IMR-90 (cell line): ENCODE measurements around the gene TEAD4. TPM values are rescaled to one million over a fixed set of nuclear protein-coding genes. Genes with fewer than 3 reads are reported as not detected.

Experiments used
- ATAC-seq: fragments of 200-7000 bp; cut with Tn5 transposase; 2 replicates; pipeline ENCODE4 v1.9.1; 2020; ENCODE audit warnings: low read depth, mild to moderate bottlenecking, moderate library complexity
- BruUV-seq: library from RNA; stranded (reverse); fragments of 400-500 nt; replicated peaks from 2 replicates; lab custom pipeline; 2021; lab: Mats Ljungman, UMichigan
- CTCF ChIA-PET: fragments of 300-600 bp; formaldehyde crosslinking; extraction: SDS; loops from one replicate; lab custom pipeline; 2021; ENCODE audit warnings: antibody characterized with exemption; lab: Yijun Ruan, JAX
- POLR2A ChIA-PET: fragments of 300-600 bp; sonication (Branson Sonifier 250); formaldehyde crosslinking; loops from one replicate; lab custom pipeline; 2022; ENCODE audit warnings: antibody characterized with exemption; ENCODE audit not compliant: unreplicated experiment; lab: Charles Lee
- DNase-seq: peaks from one replicate; pipeline ENCODE4 v3.0.0; 2013
- H2AFZ ChIP-seq: replicated peaks from 2 replicates; pipeline ENCODE3; 2013; ENCODE audit warnings: low read length, mild to moderate bottlenecking; ENCODE audit not compliant: poor library complexity
- H2AK5ac ChIP-seq: 2 replicates; pipeline ENCODE4 v1.6.1; 2013; ENCODE audit warnings: low read depth, low read length, inconsistent platforms
- H2AK9ac ChIP-seq: replicated peaks from 2 replicates; pipeline ENCODE3; 2013; ENCODE audit warnings: mild to moderate bottlenecking, low read depth, low read length, moderate library complexity; ENCODE audit not compliant: poor library complexity
- H2BK120ac ChIP-seq: 2 replicates; pipeline ENCODE4 v1.6.1; 2013; ENCODE audit warnings: low read depth, low read length, inconsistent platforms
- H2BK15ac ChIP-seq: 3 replicates; pipeline ENCODE4 v1.6.1; 2013; ENCODE audit warnings: low read depth, low read length, inconsistent platforms
- H2BK20ac ChIP-seq: 2 replicates; pipeline ENCODE4 v1.6.1; 2013; ENCODE audit warnings: low read depth, mild to moderate bottlenecking, inconsistent platforms, low read length, moderate library complexity
- H2BK5ac ChIP-seq: 2 replicates; pipeline ENCODE4 v1.6.1; 2013; ENCODE audit warnings: mild to moderate bottlenecking, low read depth, low read length, inconsistent platforms; ENCODE audit not compliant: poor library complexity, severe bottlenecking
- H3K14ac ChIP-seq: replicated peaks from 2 replicates; pipeline ENCODE4 v1.6.1; 2013; ENCODE audit warnings: low read depth, low read length, inconsistent platforms
- H3K18ac ChIP-seq: 2 replicates; pipeline ENCODE4 v1.6.1; 2013; ENCODE audit warnings: low read depth, low read length, control low read depth
- H3K23ac ChIP-seq: 2 replicates; pipeline ENCODE4 v1.6.1; 2013; ENCODE audit warnings: low read depth, low read length, inconsistent platforms
- H3K27ac ChIP-seq: 2 replicates; pipeline ENCODE4 v1.5.1; 2013; ENCODE audit warnings: mild to moderate bottlenecking, control low read depth, low read length; ENCODE audit not compliant: insufficient read depth
- H3K27me3 ChIP-seq: 2 replicates; pipeline ENCODE4 v1.6.1; 2013; ENCODE audit warnings: low read length; ENCODE audit not compliant: control insufficient read depth, insufficient read depth
- H3K36me3 ChIP-seq: 2 replicates; pipeline ENCODE4 v1.6.1; 2013; ENCODE audit warnings: low read length, mixed read lengths; ENCODE audit not compliant: control insufficient read depth, insufficient read depth
- H3K4ac ChIP-seq: 2 replicates; pipeline ENCODE4 v1.6.1; 2013; ENCODE audit warnings: low read depth, low read length, inconsistent platforms
- H3K4me1 ChIP-seq: 2 replicates; pipeline ENCODE4 v1.6.1; 2013; ENCODE audit warnings: low read length, mixed read lengths; ENCODE audit not compliant: control insufficient read depth, insufficient read depth
- H3K4me2 ChIP-seq: 2 replicates; pipeline ENCODE4 v1.6.1; 2013; ENCODE audit warnings: low read depth, mild to moderate bottlenecking, control low read depth, low read length, moderate library complexity
- H3K4me3 ChIP-seq: 2 replicates; pipeline ENCODE4 v1.5.1; 2013; ENCODE audit warnings: low read depth, mild to moderate bottlenecking, control low read depth, low read length, moderate library complexity; ENCODE audit not compliant: insufficient read depth
- H3K56ac ChIP-seq: 2 replicates; pipeline ENCODE4 v1.6.1; 2013; ENCODE audit warnings: low read length, inconsistent platforms; ENCODE audit not compliant: insufficient read depth; ENCODE audit errors: extremely low read depth
- H3K79me1 ChIP-seq, 2 experiments: 2 replicates each; pipeline ENCODE4 v1.6.1; 2013; ENCODE audit warnings: low read length in 2 of 2, inconsistent platforms in 1 of 2, low read depth in 1 of 2
- H3K9ac ChIP-seq: 2 replicates; pipeline ENCODE4 v1.6.1; 2013; ENCODE audit warnings: low read depth, low read length, control low read depth
- H3K9me1 ChIP-seq: 2 replicates; pipeline ENCODE4 v1.6.1; 2013; ENCODE audit warnings: low read length, inconsistent platforms; ENCODE audit not compliant: insufficient read depth
- H3K9me3 ChIP-seq: 2 replicates; pipeline ENCODE4 v1.6.1; 2013; ENCODE audit warnings: low read length; ENCODE audit not compliant: control insufficient read depth, insufficient read depth
- H4K20me1 ChIP-seq: 2 replicates; pipeline ENCODE4 v1.6.1; 2013; ENCODE audit warnings: low read length, inconsistent platforms; ENCODE audit not compliant: insufficient read depth
- H4K5ac ChIP-seq: 2 replicates; pipeline ENCODE4 v1.6.1; 2013; ENCODE audit warnings: mild to moderate bottlenecking, low read depth, low read length, control low read depth
- H4K8ac ChIP-seq, 2 experiments: 2 replicates each; pipeline ENCODE4 v1.6.1; 2013; ENCODE audit warnings: low read depth in 2 of 2, low read length in 2 of 2, control low read depth in 1 of 2, inconsistent platforms in 1 of 2
- H4K91ac ChIP-seq: 2 replicates; pipeline ENCODE4 v1.6.1; 2013; ENCODE audit warnings: low read depth, low read length, inconsistent platforms; ENCODE audit not compliant: insufficient read depth
- BHLHE40 ChIP-seq: fragments of 150-350 bp; IDR thresholded peaks from 2 replicates; pipeline ENCODE4 v1.6.1; 2016; ENCODE audit warnings: mild to moderate bottlenecking, low read depth, low read length
- CEBPB ChIP-seq: IDR thresholded peaks from 2 replicates; pipeline ENCODE4 v1.6.1; 2012; ENCODE audit warnings: low read depth, low read length, improper control_type of control experiment
- FOS ChIP-seq: fragments of 150-350 bp; IDR thresholded peaks from 2 replicates; pipeline ENCODE4 v1.6.1; 2016; ENCODE audit warnings: low read depth, low read length
- MAFK ChIP-seq: IDR thresholded peaks from 2 replicates; pipeline ENCODE4 v1.6.1; 2012; ENCODE audit warnings: low read depth, low read length, improper control_type of control experiment
- MAZ ChIP-seq: IDR thresholded peaks from 2 replicates; pipeline ENCODE4 v1.6.1; 2012; ENCODE audit warnings: low read depth, mild to moderate bottlenecking, low read length, improper control_type of control experiment, moderate library complexity, borderline replicate concordance
- MXI1 ChIP-seq: IDR thresholded peaks from 2 replicates; pipeline ENCODE4 v1.6.1; 2012; ENCODE audit warnings: low read depth, mild to moderate bottlenecking, low read length, moderate library complexity, borderline replicate concordance
- NFE2L2 ChIP-seq: fragments of 150-350 bp; IDR thresholded peaks from 2 replicates; pipeline ENCODE4 v1.6.1; 2016; ENCODE audit warnings: low read depth, mild to moderate bottlenecking, low read length
- POLR2A ChIP-seq: IDR thresholded peaks from 2 replicates; pipeline ENCODE4 v1.6.1; 2012; ENCODE audit warnings: mild to moderate bottlenecking, low read depth, low read length
- RAD21 ChIP-seq: IDR thresholded peaks from 2 replicates; pipeline ENCODE4 v1.6.1; 2012; ENCODE audit warnings: low read length, improper control_type of control experiment
- RCOR1 ChIP-seq: IDR thresholded peaks from 2 replicates; pipeline ENCODE4 v1.6.1; 2012; ENCODE audit warnings: mild to moderate bottlenecking, low read length, improper control_type of control experiment; ENCODE audit not compliant: insufficient replicate concordance
- SMC3 ChIP-seq: fragments of 150-350 bp; IDR thresholded peaks from 2 replicates; pipeline ENCODE4 v1.6.1; 2016; ENCODE audit warnings: low read depth, mild to moderate bottlenecking, antibody characterized with exemption, low read length, moderate library complexity
- WGBS, 2 experiments: methylation state at CpG; one replicate each; pipeline versions ENCODE4 v1.1.5 to v1.1.7; 2013; ENCODE audit warnings: missing lambda C conversion rate in 2 of 2; ENCODE audit not compliant: insufficient read length in 1 of 2; ENCODE audit errors: extremely low coverage in 2 of 2; 5-methylcytosine and 5-hydroxymethylcytosine counted together
- dilution Hi-C: fragments of 300-500 bp; cut with HindIII; formaldehyde crosslinking; loops from one replicate; pipeline ENCODE4 v1.14.3; 2018; ENCODE audit warnings: low sequenced_read_pairs; ENCODE audit not compliant: unreplicated experiment
- in situ Hi-C: fragments of 300-500 bp; cut with MboI; formaldehyde crosslinking; loops from 3 replicates; pipeline ENCODE4 v1.14.3; 2019; ENCODE audit warnings: low sequenced_read_pairs, inconsistent platforms, mixed read lengths
- intact Hi-C: fragments of 100-400 bp; cut with micrococcal nuclease; formaldehyde crosslinking; loops from 2 replicates; pipeline ENCODE4 v1.10.0; 2022
- polyA plus RNA-seq, 3 experiments: library from polyadenylated mRNA; depleted of rRNA; stranded (reverse); fragments of >200 nt; gene quantifications; 2 replicates each; pipeline ENCODE4 v1.2.3, GENCODE V29; 2012; ENCODE audit warnings: low replicate concordance in 1 of 3
- total RNA-seq: library from RNA; depleted of rRNA; stranded (reverse); fragments of >200 nt; gene quantifications from 2 replicates; pipeline ENCODE4 v1.2.3, GENCODE V29; 2012
- TF ChIP-seq, protein P1 (sequence below): fragments of 150-350 bp; IDR thresholded peaks from 2 replicates; pipeline ENCODE4 v1.6.1; 2017; ENCODE audit warnings: mild to moderate bottlenecking, antibody characterized with exemption, low read length, low read depth
- TF ChIP-seq, protein P2 (sequence below): fragments of 150-350 bp; IDR thresholded peaks from 2 replicates; pipeline ENCODE4 v1.6.1; 2016; ENCODE audit warnings: low read depth, mild to moderate bottlenecking, low read length, moderate library complexity, borderline replicate concordance
- TF ChIP-seq, protein P3 (sequence below): conservative IDR thresholded peaks from 2 replicates; pipeline ENCODE4 v1.5.1; 2012; ENCODE audit warnings: mild to moderate bottlenecking, low read depth, low read length, improper control_type of control experiment

Gene TEAD4
- total and polyA plus RNA-seq, 2 of the 4 experiments (the other 2 are of a cell fraction): 8.8 to 24.9 TPM

DNA sequence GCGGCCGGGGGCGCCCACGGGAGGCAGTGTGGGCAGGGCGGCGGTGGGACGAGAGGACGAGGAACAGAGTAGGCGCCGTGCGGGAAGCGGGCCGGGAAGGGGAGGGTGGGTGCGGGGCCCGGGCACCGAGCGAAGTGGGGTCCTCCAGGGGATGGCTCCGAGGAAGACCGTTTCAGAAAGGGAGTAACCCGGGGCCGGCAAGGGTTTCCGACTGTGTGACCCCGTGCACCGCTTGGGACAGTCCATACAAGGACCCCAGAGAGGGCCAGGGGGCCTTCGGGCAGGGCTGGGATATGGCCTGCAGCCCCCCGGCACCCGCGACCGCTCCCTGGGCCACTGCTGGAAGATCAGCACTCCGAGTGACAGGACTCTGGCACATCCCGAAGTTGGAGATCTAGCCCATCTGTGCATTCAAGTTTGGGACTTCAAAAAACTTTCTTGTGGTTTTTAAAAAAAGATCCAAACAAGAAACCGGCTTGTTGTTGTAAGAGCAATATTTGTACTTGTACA, 118.4 kb downstream of the TEAD4 start:
- H3K4me2 ChIP-seq: peak overlapping the region; percentile 78
- H2BK15ac ChIP-seq: no peak overlapping the region
- H4K5ac ChIP-seq: no peak overlapping the region
- 0% methylated on average over 9 of the region's 32 CpGs; no CpG with 5 or more reads in 1 of the 2 experiments for WGBS, 2 experiments
- peaks cover 13 to 37% of the 10 kb centered on the region in 2 experiments for H3K79me1 ChIP-seq
- ChIA-PET POLR2A (no interaction called here), CTCF (interaction anchor here (1.2 kb wide), 1 partner anchor 46 kb away, joined by 4 read pairs; no protein-coding TSS in a partner anchor)
- in situ Hi-C loops (loop anchor here (5.0 kb wide), 1 partner anchor 200 kb away; no protein-coding TSS in a partner anchor), intact Hi-C loops (loop anchor here (5.0 kb wide), 1 partner anchor 40 kb away; no protein-coding TSS in a partner anchor), dilution Hi-C loops (no loop called here)
- H3K23ac ChIP-seq: peak overlapping the region; percentile 75; the same call in 1 of the 2 replicates
- peak overlapping the region; percentile 65 for H3K9ac ChIP-seq
- peak overlapping the region; percentile 64 for H3K27ac ChIP-seq
- no peaks in the 10 kb centered on the region for H3K27me3 ChIP-seq
- H3K18ac ChIP-seq: no peak overlapping the region; the same call in 1 of the 2 replicates
- H3K4ac ChIP-seq: peak overlapping the region; percentile 13; the same call in 1 of the 2 replicates
- H3K56ac ChIP-seq: 0 out of 2 replicates have a peak overlapping the region, but pooled peaks have one; percentile 23
- H3K4me3 ChIP-seq: peak overlapping the region; percentile 64
- no peaks in the 10 kb centered on the region for H3K9me3 ChIP-seq
- peaks cover 14% of the 10 kb centered on the region; the same call in 1 of the 2 replicates for H4K20me1 ChIP-seq
- TF ChIP-seq RAD21: no peak
- TF ChIP-seq MAZ: no peak
- TF ChIP-seq BHLHE40: no peak
- TF ChIP-seq, protein P1, sequence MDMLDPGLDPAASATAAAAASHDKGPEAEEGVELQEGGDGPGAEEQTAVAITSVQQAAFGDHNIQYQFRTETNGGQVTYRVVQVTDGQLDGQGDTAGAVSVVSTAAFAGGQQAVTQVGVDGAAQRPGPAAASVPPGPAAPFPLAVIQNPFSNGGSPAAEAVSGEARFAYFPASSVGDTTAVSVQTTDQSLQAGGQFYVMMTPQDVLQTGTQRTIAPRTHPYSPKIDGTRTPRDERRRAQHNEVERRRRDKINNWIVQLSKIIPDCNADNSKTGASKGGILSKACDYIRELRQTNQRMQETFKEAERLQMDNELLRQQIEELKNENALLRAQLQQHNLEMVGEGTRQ: no peak
- no peak for TF ChIP-seq MAFK
- TF ChIP-seq, protein P2, sequence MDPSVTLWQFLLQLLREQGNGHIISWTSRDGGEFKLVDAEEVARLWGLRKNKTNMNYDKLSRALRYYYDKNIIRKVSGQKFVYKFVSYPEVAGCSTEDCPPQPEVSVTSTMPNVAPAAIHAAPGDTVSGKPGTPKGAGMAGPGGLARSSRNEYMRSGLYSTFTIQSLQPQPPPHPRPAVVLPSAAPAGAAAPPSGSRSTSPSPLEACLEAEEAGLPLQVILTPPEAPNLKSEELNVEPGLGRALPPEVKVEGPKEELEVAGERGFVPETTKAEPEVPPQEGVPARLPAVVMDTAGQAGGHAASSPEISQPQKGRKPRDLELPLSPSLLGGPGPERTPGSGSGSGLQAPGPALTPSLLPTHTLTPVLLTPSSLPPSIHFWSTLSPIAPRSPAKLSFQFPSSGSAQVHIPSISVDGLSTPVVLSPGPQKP: no peak
- TF ChIP-seq POLR2A: no peak
- TF ChIP-seq SMC3: no peak
- no peak for TF ChIP-seq NFE2L2
- TF ChIP-seq CEBPB: no peak
- no peak for TF ChIP-seq RCOR1
- TF ChIP-seq, protein P3, sequence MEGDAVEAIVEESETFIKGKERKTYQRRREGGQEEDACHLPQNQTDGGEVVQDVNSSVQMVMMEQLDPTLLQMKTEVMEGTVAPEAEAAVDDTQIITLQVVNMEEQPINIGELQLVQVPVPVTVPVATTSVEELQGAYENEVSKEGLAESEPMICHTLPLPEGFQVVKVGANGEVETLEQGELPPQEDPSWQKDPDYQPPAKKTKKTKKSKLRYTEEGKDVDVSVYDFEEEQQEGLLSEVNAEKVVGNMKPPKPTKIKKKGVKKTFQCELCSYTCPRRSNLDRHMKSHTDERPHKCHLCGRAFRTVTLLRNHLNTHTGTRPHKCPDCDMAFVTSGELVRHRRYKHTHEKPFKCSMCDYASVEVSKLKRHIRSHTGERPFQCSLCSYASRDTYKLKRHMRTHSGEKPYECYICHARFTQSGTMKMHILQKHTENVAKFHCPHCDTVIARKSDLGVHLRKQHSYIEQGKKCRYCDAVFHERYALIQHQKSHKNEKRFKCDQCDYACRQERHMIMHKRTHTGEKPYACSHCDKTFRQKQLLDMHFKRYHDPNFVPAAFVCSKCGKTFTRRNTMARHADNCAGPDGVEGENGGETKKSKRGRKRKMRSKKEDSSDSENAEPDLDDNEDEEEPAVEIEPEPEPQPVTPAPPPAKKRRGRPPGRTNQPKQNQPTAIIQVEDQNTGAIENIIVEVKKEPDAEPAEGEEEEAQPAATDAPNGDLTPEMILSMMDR: no peak
- TF ChIP-seq FOS: no peak
- no peak for TF ChIP-seq MXI1
- ATAC-seq: peak; percentile 41
- H2BK120ac ChIP-seq: no peak overlapping the region
- peaks cover 14% of the 10 kb centered on the region for H3K4me1 ChIP-seq
- no peak overlapping the region for H2BK20ac ChIP-seq
- H3K9me1 ChIP-seq: peaks cover 4% of the 10 kb centered on the region; the same call in 1 of the 2 replicates
- no TSS peak for BruUV-seq
- H4K91ac ChIP-seq: no peak overlapping the region
- H2AFZ ChIP-seq: peak overlapping the region; percentile 94
- peak; percentile 45 for DNase-seq
- H3K36me3 ChIP-seq: no peaks in the 10 kb centered on the region
- peak overlapping the region; percentile 94 for H2AK9ac ChIP-seq
- H2AK5ac ChIP-seq: no peak overlapping the region
- H3K14ac ChIP-seq: peak overlapping the region; percentile 1; the same call in 1 of the 2 replicates
- peak overlapping the region; percentile 42 for H2BK5ac ChIP-seq
- no peak overlapping the region for H4K8ac ChIP-seq
